Upper lobe of left lung (tissue), 6 donors: Measurements from ENCODE around the gene GPATCH2. TPM values are rescaled to one million over a fixed set of nuclear protein-coding genes. Genes with fewer than 3 reads are reported as not detected.

Experiments
- ATAC-seq, 2 donors: fragments of 200-7000 bp; cut with Tn5 transposase; one replicate each; pipeline ENCODE4 v1.9.1; 2022; ENCODE audit warnings: mild to moderate bottlenecking in 2 of 2, moderate library complexity in 2 of 2; ENCODE audit not compliant: low FRiP score in 2 of 2
- DNase-seq, 2 donors: peaks; one replicate each; pipeline ENCODE4 v3.0.0-alpha.2; 2019 to 2020
- H3K27ac ChIP-seq, 4 donors: fragments of 200-600 bp; sonication (generic); one replicate each; pipeline ENCODE4 v1.5.1; 2016 to 2019
- H3K27me3 ChIP-seq, 4 donors: fragments of 200-600 bp; sonication (generic); one replicate each; pipeline ENCODE4 v1.5.1; 2017 to 2019
- H3K36me3 ChIP-seq, 4 donors: fragments of 200-600 bp; sonication (generic); one replicate each; pipeline ENCODE4 v1.5.1; 2016 to 2019
- H3K4me1 ChIP-seq, 4 donors: fragments of 200-600 bp; sonication (generic); one replicate each; pipeline ENCODE4 v1.5.1; 2018 to 2019
- H3K4me3 ChIP-seq, 4 donors: fragments of 200-600 bp; sonication (generic); one replicate each; pipeline ENCODE4 v1.5.1; 2017 to 2019; ENCODE audit warnings: mild to moderate bottlenecking in 2 of 4, moderate library complexity in 1 of 4
- H3K9me3 ChIP-seq, 4 donors: fragments of 200-600 bp; sonication (generic); one replicate each; pipeline ENCODE4 v1.5.1; 2018 to 2019
- EP300 ChIP-seq, 4 donors: sonication (generic); formaldehyde crosslinking; IDR thresholded peaks; one replicate each; pipeline ENCODE4 v1.5.1; 2017; ENCODE audit warnings: antibody characterized with exemption in 4 of 4, control low read depth in 2 of 4
- POLR2A ChIP-seq, 4 donors: fragments of 450-650 bp; IDR thresholded peaks; one replicate each; pipeline ENCODE4 v1.5.1; 2016 to 2017; ENCODE audit warnings: antibody characterized with exemption in 4 of 4, mild to moderate bottlenecking in 2 of 4
- POLR2AphosphoS5 ChIP-seq, 2 donors: sonication (generic); formaldehyde crosslinking; IDR thresholded peaks; one replicate each; pipeline ENCODE4 v1.5.1; 2017; ENCODE audit warnings: antibody characterized with exemption in 2 of 2
- WGBS, 2 donors: methylation state at CpG; one replicate each; pipeline ENCODE4 v1.1.5; 2017 to 2018; 5-methylcytosine and 5-hydroxymethylcytosine counted together
- total RNA-seq, 6 donors: library from RNA; depleted of rRNA in 4 of 6; stranded (reverse); fragments of >200 nt in 4 of 6; gene quantifications; one replicate each; pipeline versions ENCODE4 v1.1.0 to v1.2.1, GENCODE V29; 2016 to 2021
- TF ChIP-seq, protein P1 (sequence below), 6 experiments: fragments of 450-650 bp in 4 of 6; fragments of 200-600 bp in 2 of 6; sonication (generic) in 2 of 6; IDR thresholded peaks; one replicate each; pipeline ENCODE4 v1.5.1; 2016 to 2019; ENCODE audit warnings: antibody characterized with exemption in 6 of 6
- donor health status: DM: no; HTN: no; CAD: no; lungs with moderate emphysema.
- donor health status: DM: no; HTN: yes; CAD: no; lungs with severe emphysema.

GPATCH2 gene
- total RNA-seq, 6 donors from 2014 or later = 9.1 to 22.4 (median 15.1) TPM

DNA sequence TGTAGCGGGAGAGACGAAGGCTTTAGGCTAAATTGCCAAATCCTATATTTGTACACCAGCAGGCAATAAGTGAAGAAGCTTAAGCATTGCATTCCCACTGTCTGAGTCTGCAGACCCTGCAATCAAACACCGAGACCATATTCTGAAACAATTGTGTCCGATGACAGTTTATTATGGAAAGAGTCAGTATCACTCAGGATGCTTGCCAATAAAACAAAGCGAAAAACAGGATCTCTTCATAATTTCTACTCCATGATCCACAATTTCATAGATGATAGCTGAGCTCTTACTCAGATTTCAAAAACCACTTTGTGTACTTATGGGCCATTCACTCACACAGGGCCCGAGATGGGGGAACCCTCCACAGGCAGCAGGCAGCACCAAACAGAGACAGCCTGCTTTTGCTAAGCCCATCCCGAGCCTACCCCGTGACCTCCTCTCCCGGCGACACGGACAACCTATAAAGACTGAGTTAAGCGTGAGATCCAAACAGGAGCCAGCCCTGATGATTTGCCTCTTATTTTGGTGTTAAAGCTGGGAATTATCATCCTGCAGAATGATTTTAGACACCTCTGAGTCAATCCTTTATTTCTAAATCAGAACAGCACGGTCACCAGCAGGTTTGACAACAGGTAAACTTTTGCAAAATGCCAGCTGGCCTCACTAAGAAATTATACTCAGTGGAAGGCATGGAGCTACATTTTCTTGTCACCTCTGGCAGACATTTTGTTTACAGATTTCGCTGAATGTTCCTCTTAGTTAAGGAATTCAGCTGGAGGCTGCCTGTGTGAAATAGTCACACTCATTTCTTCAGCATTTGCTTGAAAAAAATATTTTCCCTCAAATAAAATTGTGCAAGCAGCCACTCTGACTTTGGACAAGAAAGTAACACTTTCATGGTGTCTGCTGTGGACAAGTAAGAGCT, 212.4 kb downstream of the GPATCH2 start:
- TF ChIP-seq, protein P1, sequence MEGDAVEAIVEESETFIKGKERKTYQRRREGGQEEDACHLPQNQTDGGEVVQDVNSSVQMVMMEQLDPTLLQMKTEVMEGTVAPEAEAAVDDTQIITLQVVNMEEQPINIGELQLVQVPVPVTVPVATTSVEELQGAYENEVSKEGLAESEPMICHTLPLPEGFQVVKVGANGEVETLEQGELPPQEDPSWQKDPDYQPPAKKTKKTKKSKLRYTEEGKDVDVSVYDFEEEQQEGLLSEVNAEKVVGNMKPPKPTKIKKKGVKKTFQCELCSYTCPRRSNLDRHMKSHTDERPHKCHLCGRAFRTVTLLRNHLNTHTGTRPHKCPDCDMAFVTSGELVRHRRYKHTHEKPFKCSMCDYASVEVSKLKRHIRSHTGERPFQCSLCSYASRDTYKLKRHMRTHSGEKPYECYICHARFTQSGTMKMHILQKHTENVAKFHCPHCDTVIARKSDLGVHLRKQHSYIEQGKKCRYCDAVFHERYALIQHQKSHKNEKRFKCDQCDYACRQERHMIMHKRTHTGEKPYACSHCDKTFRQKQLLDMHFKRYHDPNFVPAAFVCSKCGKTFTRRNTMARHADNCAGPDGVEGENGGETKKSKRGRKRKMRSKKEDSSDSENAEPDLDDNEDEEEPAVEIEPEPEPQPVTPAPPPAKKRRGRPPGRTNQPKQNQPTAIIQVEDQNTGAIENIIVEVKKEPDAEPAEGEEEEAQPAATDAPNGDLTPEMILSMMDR (IDR thresholded peaks at IDR 0.05) = no peak
- TF ChIP-seq POLR2A (IDR thresholded peaks at IDR 0.05) (no peak), POLR2AphosphoS5 (IDR thresholded peaks at IDR 0.05) (no peak), EP300 (IDR thresholded peaks at IDR 0.05) (no peak)
- no peaks in the 10 kb centered on the region for H3K4me1 ChIP-seq
- no peak overlapping the region for H3K4me3 ChIP-seq
- no peaks in the 10 kb centered on the region for H3K27me3 ChIP-seq
- 66 to 72% methylated on average over 14 of the region's 14 CpGs for WGBS, 2 donors
- H3K27ac ChIP-seq = peak overlapping the region in 1 of 4 donors; percentile 11
- no peaks in the 10 kb centered on the region for H3K9me3 ChIP-seq
- DNase-seq (peak in 1 of 2 donors; percentile 1), ATAC-seq (no peak)
- H3K36me3 ChIP-seq = no peaks in the 10 kb centered on the region

DNA sequence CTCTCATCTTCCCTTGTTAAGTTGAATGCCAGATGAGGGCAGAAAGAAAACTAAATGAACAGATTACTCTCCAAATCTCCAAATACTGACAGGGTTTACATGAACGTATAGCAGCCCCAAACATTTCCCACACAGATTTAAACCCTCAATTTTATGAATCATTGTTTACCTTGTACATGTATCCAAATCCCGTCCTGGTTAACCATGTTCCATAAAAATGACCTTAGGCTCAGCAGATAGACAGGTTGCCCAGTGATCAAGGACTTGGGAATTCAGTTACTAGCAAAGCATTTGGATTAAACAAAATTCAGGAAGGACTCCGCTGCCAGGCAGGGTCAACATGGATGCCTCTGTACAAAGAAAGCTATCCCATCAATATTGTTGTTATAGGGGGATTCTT, 213.5 kb downstream of the GPATCH2 start:
- no peak for DNase-seq
- ATAC-seq = no peak
- TF ChIP-seq EP300 (IDR thresholded peaks at IDR 0.05) (no peak), POLR2AphosphoS5 (IDR thresholded peaks at IDR 0.05) (no peak), POLR2A (IDR thresholded peaks at IDR 0.05) (no peak)
- TF ChIP-seq, protein P1 (IDR thresholded peaks at IDR 0.05) = no peak
- Histone ChIP-seq H3K9me3 (no peaks in the 10 kb centered on the region), H3K27me3 (no peaks in the 10 kb centered on the region), H3K27ac (no peak overlapping the region), H3K36me3 (no peaks in the 10 kb centered on the region), H3K4me1 (no peaks in the 10 kb centered on the region), H3K4me3 (no peak overlapping the region)
- 81 to 86% methylated on average over 3 of the region's 3 CpGs for WGBS, 2 donors

DNA sequence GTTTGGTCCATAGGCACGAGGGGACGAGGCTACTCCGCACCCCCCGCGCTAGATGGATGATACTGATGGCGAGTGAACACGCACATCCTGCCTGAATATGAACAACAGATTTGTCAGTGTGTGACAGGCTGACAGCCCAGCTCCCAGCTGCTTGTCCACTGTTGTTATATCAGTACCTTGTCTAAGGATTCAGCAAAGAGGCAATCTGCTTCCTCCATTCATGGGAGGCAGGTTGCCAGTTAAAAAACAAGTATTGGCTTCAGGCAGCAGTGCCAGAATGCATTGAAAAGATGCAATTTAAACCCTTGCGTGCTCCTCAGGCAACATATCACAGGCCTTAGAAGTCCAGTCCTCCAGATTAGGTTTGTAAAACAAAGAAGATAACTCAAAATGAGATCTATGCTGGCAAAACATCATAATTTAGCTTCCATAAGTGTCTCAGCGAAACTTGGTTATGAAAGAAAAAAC, 223.3 kb downstream of the GPATCH2 start:
- DNase-seq (peak in 1 of 2 donors; percentile 8), ATAC-seq (peak in 1 of 2 donors; percentile 15)
- 65 to 75% methylated on average over 9 of the region's 9 CpGs for WGBS, 2 donors
- Histone ChIP-seq H3K27ac (peak overlapping the region in 1 of 4 donors; percentile 1), H3K9me3 (no peaks in the 10 kb centered on the region), H3K4me3 (no peak overlapping the region), H3K27me3 (no peaks in the 10 kb centered on the region), H3K36me3 (no peaks in the 10 kb centered on the region), H3K4me1 (no peaks in the 10 kb centered on the region)
- TF ChIP-seq POLR2A (IDR thresholded peaks at IDR 0.05) (no peak), EP300 (IDR thresholded peaks at IDR 0.05) (no peak), POLR2AphosphoS5 (IDR thresholded peaks at IDR 0.05) (no peak)
- TF ChIP-seq, protein P1 (IDR thresholded peaks at IDR 0.05) = no peak

DNA sequence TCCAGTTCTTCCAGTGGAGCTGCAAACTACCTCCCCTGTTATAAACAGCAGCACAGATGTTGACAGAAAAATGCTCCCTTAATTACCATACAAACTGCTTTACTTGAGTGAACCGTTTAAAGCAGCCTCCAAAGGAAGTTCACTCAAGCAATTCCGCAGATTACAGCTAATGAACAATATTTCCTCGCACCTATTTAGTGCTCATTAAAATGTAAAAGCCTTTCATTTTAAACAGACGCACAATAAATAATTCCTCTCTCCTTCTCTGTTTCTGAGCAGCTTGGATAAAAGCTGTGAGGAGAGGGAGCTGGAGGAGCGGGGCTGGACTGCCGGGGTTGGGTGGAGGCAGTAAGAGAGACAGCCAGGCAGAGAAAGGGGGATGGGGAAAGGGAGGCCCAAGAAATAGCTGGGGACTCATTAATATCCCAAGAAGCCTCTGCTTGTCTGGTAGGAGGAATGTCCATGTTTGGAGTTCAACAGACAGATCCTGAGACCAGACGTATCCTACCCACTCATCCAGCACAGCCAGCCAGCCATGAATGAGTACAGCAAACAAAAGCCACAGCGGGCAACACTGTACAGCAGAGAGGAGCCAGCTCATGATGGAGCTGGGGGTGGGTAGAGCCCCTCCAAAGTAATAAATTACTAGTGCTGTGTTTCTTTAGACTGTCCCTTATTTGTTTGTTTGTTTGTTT, 227.7 kb downstream of the GPATCH2 start:
- H3K27me3 ChIP-seq = no peaks in the 10 kb centered on the region
- no peak for TF ChIP-seq EP300 (IDR thresholded peaks at IDR 0.05)
- TF ChIP-seq, protein P1 (IDR thresholded peaks at IDR 0.05) = no peak
- no peak for TF ChIP-seq POLR2A (IDR thresholded peaks at IDR 0.05)
- no peak for TF ChIP-seq POLR2AphosphoS5 (IDR thresholded peaks at IDR 0.05)
- no peak overlapping the region for H3K4me3 ChIP-seq
- no peaks in the 10 kb centered on the region for H3K9me3 ChIP-seq
- no peaks in the 10 kb centered on the region for H3K36me3 ChIP-seq
- no peaks in the 10 kb centered on the region for H3K4me1 ChIP-seq
- DNase-seq = no peak
- H3K27ac ChIP-seq = no peak overlapping the region
- WGBS, 2 donors = 69 to 75% methylated on average over 8 of the region's 8 CpGs
- no peak for ATAC-seq
